Bronchial epithelial cell (primary cell): ENCODE data around the gene INSYN1. TPM values are rescaled to one million over a fixed set of nuclear protein-coding genes. Genes with fewer than 3 reads are reported as not detected.

ENCODE experiments used
- DNase-seq: peaks from one replicate; pipeline ENCODE4 v3.0.0-alpha.2; 2010; ENCODE audit warnings: low read depth
- FAIRE-seq: peaks from 2 replicates; lab custom pipeline; 2011; peaks lifted over from hg19 to GRCh38; lab: Jason Lieb, UNC
- H3K27me3 ChIP-seq: 2 replicates; pipeline ENCODE4 v1.5.1; 2011; ENCODE audit warnings: low read length; ENCODE audit not compliant: control insufficient read depth, insufficient read depth
- H3K36me3 ChIP-seq: 2 replicates; pipeline ENCODE4 v1.5.1; 2011; ENCODE audit warnings: low read length; ENCODE audit not compliant: control insufficient read depth, insufficient read depth
- H3K4me3 ChIP-seq: 2 replicates; pipeline ENCODE4 v1.5.1; 2011; ENCODE audit warnings: mild to moderate bottlenecking, low read depth, low read length, control low read depth
- CTCF ChIP-seq: IDR thresholded peaks from 2 replicates; pipeline ENCODE4 v1.5.1; 2011; ENCODE audit warnings: mild to moderate bottlenecking, moderate library complexity, low read length, control low read depth, inconsistent platforms; ENCODE audit not compliant: insufficient read depth, severe bottlenecking
- total RNA-seq: library from RNA; depleted of rRNA; stranded (reverse); fragments of >200 nt; gene quantifications from 2 replicates; pipeline ENCODE4 v1.2.1, GENCODE V29; 2014

Gene INSYN1
- total RNA-seq, 1 donor from 2014 or later: under 0.01 TPM

- FAIRE-seq (no peak), DNase-seq (no peak)
- Histone ChIP-seq H3K36me3 (no peaks in the 10 kb centered on the region), H3K27me3 (peaks cover 30% of the 10 kb centered on the region), H3K4me3 (peak overlapping the region; percentile 28)
- no peak for TF ChIP-seq CTCF
Observed at GRCh38 chr15:73751899-73752805, 999 bp downstream of the INSYN1 start.

- Histone ChIP-seq H3K27me3 (peaks cover 34% of the 10 kb centered on the region), H3K36me3 (no peaks in the 10 kb centered on the region), H3K4me3 (no peak overlapping the region)
- FAIRE-seq (no peak), DNase-seq (no peak)
- TF ChIP-seq CTCF: no peak
Observed at GRCh38 chr15:73751511-73751898, 1.6 kb downstream of the INSYN1 start.

- H3K4me3 ChIP-seq: no peak overlapping the region
- TF ChIP-seq CTCF: no peak
- no peak for FAIRE-seq
- DNase-seq: no peak
- H3K27me3 ChIP-seq: peaks cover 35% of the 10 kb centered on the region
- H3K36me3 ChIP-seq: no peaks in the 10 kb centered on the region
Observed at GRCh38 chr15:73750951-73751350, 2.2 kb downstream of the INSYN1 start.

GRCh38 chr15:73750438-73750837 is 2.7 kb downstream of the INSYN1 start:
- H3K36me3 ChIP-seq: no peaks in the 10 kb centered on the region
- FAIRE-seq: no peak
- H3K4me3 ChIP-seq: no peak overlapping the region
- TF ChIP-seq CTCF: no peak
- DNase-seq: no peak
- H3K27me3 ChIP-seq: peaks cover 35% of the 10 kb centered on the region

- Histone ChIP-seq H3K4me3 (no peak overlapping the region), H3K36me3 (no peaks in the 10 kb centered on the region), H3K27me3 (peaks cover 35% of the 10 kb centered on the region)
- DNase-seq: no peak
- no peak for TF ChIP-seq CTCF
- no peak for FAIRE-seq
Observed at GRCh38 chr15:73749971-73750370, 3.2 kb downstream of the INSYN1 start.
